GM18951 (cell line): ENCODE data around the gene NIM1K.
"Not testable (repeated sequence)": the region's sequence is repeated elsewhere in the genome, so short reads cannot be mapped to it uniquely, and the experiment has no call there.

Experiments used
- POLR2A ChIP-seq: IDR thresholded peaks from 4 replicates; pipeline ENCODE4 v1.6.1; 2011; ENCODE audit warnings: mild to moderate bottlenecking; ENCODE audit not compliant: insufficient read length, insufficient read depth; ENCODE audit errors: extremely low read depth
- in situ Hi-C: fragments of 300-500 bp; cut with MboI; formaldehyde crosslinking; loops from one replicate; pipeline ENCODE4 v1.12.0; 2022; ENCODE audit warnings: low sequenced_read_pairs, mixed read lengths, inconsistent platforms; ENCODE audit not compliant: unreplicated experiment

Gene NIM1K

DNA sequence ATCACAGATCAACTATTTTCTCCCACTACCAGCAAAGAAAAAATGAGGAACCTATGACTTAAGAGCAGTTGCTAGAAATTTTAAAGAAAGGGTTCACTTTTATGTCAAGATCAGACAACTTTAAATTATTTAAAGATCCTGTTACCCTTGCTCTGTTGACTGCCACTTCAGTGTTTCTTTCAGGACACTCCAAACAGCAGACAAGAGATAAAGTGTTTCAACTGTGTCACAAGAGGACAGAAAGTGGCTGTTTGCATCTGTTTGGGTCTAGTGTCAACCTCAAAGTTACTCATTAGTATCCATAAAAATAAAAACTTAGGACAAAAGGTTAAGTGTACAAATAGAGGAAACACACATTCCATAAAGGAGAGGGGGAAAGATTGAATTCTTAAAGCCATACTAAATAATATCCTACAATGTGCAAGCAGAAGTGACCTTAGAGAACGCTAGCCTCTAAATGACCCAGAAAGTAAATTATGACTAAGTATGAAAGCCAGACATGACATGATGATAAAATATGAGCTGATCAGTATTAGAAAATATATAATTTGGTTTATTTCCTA is 96.3 kb downstream of the NIM1K start:
- no peak for TF ChIP-seq POLR2A
- in situ Hi-C loops = no loop called here

DNA sequence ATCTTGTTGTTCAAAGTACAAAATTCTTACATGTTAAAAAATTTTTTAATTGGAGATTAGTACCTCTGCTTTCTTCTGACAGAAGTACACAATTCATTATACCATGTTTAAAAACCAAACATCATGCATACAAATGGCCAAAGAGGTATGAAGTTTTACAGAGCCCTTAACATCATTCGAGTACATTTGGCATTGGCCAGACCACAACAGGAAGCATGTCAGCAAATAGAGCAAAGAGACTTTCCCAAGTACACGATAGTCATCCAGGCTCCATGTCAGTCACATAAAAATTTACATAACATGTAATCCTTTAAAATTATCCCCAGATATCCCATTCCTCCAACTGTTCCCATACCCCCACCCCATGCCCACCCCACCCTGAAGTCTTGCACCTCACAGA is 98.7 kb downstream of the NIM1K start:
- in situ Hi-C loops = no loop called here

DNA sequence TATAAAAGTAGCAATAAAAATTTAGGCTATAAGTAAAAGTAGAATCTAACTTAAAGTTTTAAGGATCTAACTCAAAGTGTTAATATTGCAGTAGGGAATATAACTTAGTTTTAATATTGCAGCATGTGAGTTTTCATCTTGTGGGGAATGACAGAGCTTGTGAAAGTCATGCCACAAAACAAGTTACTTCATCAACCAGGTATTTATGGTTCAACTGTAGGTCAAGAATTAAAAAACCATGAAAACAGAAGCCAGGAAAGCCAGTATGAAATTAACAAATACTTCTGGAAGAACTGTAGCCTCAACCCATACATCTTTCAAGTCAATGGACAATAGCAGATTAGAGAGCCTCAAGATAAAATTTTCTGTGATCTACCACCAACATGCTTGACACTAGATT is 102.2 kb downstream of the NIM1K start:
- TF ChIP-seq POLR2A = no peak
- in situ Hi-C loops = no loop called here

More for the DNA sequence above, 98.7 kb downstream of the NIM1K start:
- TF ChIP-seq POLR2A = no peak

DNA sequence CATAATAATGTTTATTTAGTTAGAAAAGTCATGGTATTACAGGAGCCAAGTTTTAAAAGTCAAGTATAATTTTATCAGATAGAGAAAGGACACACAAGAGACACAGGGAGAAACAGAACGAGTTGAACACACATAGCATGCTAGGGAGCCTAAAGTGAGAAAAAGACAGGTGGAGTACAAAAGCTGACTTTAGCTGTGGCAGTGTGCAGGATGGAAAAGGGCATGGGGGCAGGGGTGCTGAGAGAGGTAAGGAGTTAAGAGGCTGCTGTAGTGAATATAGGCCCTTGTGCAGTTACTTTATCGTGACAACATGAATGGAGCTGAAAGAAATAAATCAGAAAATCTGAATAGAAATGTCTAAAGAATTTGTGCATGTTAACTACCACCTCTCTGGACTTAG is 103.2 kb downstream of the NIM1K start:
- no peak for TF ChIP-seq POLR2A
- in situ Hi-C loops = no loop called here

DNA sequence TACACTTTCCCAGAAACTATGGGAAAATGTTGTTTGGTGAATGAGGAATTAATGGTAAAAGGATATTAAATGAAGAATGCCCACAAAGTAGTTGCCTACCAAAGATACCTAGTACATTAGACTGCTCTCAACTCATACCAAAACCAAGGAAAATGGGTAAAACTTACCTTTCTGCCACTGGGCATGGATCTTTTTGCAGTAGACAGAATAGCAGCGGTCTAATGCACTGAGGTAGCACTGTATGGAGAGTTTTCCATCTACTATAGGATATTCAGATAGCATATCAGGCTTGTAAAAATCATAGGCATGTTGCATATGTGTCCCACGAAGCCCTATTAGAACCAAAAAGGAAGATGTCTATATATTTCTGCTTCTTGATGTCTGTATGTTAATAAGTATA is 104.8 kb downstream of the NIM1K start:
- in situ Hi-C loops = no loop called here
- no peak for TF ChIP-seq POLR2A

DNA sequence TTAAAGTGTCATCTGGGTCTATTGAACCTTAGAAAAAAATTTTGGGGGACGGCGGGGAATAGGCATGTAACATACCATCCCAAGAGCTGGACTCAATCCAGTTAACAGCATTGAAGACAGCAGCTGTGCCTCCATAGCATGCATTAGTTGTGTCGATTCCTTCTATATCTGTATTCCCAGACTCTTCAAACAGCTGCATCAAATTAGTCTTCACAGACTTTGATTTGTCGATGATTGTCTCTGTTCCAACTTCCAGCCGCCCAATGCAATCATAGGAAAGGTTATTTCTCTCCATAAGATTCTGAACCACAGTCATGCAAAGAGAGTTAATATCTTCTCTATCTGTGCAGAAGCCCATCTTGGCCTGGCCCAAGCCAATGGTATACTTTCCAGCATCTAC is 106.4 kb downstream of the NIM1K start:
- TF ChIP-seq POLR2A = no peak

DNA sequence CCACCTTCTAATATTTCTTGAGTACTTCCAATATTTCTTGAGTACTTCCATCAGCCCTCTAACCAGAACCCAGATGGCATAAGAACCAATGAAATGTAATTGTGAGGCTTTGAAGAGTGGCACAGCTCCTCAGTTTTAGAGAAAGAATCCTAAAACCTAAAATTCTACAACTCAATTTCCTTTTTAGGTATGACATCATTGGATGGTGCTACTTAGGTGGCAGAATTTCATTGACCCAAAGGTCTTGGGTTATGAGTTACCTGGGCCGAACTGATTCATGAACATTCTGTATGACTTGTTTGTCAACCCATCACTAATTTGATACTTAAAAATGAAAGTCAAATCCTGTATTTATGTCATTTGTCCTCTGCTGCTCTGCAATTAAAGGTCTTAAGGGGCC is 108.1 kb downstream of the NIM1K start:
- TF ChIP-seq POLR2A = no peak
- in situ Hi-C loops = no loop called here

More for the DNA sequence above, 106.4 kb downstream of the NIM1K start:
- in situ Hi-C loops = no loop called here

DNA sequence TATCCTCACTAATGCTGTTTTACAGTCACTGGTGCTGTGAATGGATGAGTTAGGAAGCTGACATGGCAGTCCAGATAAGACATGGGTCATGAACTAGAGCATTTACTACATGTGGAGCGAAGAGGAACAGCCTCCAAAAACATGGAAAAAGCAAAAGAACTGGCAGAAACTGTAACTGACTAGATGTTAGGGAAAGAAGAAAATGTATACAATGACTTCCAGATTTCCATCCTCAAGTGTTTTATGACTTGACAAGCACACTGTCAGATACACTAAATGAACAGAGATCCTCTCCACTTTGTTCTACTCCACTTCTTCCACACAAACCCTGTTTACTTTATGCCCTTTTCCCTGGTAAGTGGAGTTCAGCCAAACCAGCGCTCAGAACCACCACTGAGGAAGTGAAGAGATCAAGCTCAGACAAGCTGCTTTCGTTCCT is 109.6 kb downstream of the NIM1K start:
- in situ Hi-C loops = no loop called here
- TF ChIP-seq POLR2A = no peak

DNA sequence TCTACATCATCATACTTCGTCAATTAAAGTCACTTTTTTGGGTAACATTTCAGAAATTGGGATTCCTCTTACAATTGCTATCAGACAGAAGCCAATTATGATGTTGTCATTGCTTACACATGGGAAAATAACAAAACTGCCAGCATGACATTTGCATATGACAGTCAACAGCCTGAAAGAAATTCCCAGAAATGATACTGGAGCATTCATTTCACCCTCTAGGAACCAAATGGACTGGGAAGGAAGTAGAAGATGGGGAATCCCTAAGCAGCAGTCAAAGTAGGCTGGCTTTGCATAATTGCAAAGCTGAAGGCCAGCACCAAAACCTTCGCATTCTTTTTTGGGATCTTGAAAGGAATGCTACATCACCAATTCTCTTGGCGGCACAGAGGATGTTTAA is 110.5 kb downstream of the NIM1K start:
- no peak for TF ChIP-seq POLR2A

DNA sequence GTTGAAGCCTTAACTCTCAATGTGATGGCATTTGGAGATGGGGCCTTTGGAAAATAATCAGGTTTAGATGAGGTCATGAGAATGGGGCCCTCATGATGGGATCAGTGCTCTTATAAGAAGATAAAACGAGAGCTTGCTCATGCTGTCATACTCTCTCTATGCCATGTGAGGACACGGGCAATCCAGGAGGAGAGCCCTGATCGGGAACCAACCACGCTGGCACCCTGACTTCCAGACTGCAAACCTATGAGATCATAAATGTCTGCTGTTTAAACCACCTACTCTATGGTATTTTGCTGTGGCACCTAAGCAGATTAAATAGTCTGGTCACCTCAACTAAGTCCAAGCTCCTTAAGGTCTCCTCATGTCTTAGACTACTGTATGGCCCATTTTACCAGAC is 111.2 kb downstream of the NIM1K start:
- in situ Hi-C loops = no loop called here
- no peak for TF ChIP-seq POLR2A

More for the DNA sequence above, 110.5 kb downstream of the NIM1K start:
- in situ Hi-C loops = no loop called here

DNA sequence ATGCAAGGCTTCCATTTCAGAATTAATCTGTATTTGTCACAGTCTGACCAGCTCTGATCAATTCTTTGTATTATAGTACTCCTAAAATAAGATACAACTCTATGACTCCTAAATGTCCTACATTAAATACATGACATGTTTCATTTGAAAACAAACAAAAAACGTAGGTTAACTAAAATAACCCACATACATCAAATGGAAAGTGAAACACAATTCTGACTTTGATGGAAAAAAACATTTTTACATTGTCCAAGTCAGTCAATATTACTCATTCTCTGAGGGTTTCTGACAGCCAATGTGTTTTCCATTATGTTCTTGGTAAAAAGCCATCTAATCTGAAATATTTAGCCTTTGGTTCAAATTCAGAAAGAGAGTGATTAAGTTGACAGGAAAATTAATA is 112.5 kb downstream of the NIM1K start:
- in situ Hi-C loops = no loop called here
- no peak for TF ChIP-seq POLR2A

DNA sequence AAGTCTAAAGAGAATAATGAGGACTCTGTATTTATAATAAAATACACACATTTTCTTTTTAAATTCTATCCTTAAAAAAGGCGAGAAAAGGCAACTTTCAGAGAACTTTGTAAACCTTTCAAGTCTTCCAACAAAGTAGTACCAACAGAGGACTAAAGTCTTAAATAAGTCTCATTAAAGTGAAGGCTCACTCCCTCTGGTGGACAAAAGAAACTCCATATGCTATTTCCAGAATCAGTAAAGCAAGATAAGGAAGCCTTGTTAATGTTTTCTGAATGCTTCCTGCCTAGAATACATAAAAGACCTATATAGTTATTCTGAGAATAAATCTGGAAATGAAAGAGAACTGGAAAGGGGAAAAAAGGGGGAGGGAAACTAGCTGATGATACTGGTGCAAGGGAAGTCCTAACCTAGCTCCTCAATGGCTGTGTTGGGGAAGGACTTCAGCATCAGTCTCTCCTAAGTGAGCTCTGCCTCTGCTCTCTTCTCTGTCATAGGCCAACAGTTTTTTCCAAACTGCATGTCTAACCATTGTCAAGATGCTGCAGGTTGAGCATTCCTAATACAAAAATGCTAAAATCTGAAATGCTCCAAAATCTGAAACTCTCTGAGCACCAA is 114.0 kb downstream of the NIM1K start:
- in situ Hi-C loops = no loop called here
- no peak for TF ChIP-seq POLR2A

DNA sequence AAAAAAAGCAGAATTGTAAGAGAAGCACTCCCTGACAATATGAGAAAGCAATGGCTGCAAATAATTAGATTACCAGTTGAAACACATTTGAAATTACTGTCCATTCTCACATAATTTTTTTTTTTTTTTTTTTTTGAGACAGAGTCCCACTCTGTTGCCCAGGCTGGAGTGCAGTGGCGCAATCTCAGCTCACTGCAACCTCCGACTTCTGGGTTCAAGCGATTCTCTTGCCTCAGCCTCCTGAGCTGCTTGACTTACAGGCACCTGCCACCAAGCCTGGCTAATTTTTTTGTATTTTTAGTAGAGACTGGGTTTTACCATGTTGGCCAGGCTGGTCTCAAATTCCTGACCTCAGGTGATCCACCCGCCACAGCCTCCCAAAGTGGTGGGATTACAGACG is 114.9 kb downstream of the NIM1K start:
- in situ Hi-C loops = not testable (repeated sequence)

DNA sequence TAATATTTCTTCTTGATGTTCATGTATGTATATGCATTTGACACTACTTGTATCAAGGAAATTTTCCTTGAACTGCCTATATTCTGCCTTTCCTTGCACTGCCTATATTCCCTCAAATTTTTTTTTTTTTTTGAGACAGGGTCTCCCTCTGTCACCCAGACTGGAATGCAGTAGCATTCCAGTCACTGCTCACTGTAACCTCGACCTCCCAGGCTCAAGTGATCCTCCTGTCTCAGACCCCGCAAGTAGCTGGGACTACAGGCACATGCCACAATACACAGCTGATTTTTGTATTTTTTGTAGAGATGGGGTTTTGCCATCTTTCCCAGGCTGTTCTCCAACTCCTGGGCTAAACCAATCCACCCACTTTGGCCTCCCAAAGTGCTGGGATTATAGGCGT is 117.1 kb downstream of the NIM1K start:
- in situ Hi-C loops = no loop called here
- no peak for TF ChIP-seq POLR2A

DNA sequence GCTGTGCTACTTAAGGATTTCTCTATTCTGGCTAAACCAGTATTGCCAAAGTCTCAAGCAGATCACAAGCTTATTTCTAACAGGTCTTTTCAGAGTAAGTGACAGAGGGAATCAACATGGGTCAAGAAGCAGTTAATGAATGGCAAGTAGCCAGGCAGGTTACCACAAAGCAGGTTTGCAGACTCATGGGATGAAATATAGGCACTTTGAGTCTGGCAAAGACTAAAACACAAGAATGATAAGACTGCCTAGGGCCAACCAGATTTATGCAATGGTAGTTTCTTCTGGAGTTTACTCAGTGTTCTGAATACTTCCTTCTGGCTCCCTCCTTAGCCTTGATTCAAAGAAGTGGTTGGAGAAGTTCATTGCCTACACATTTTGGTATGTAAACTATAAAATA is 117.6 kb downstream of the NIM1K start:
- no peak for TF ChIP-seq POLR2A
- in situ Hi-C loops = no loop called here

DNA sequence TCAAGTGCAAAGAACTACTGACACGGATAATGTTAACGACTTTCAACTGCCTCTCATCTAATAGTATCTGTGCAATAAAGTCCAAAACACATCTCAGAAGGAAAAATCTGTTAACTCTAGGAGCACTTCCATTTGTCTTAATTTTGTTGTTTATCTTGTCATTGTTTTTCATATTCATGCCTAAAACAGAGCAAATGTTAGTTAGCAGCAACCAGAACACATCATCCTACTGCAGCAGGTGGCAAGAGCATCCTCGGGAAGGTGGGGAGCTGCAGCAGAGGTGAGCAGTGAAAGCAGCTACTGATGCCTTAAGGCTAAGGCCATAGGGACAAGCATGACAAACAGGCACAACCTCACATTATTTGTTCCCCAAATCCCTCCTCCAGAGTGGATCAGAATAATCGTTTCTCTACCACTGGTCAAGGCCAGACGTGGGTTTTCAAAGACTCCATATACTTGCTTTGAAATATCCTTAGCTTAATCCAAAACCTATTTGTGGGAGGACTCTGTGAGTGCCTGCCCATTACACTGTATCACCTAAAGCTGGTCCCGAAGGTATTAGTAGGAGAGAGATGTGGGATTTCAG is 120.1 kb downstream of the NIM1K start:
- no peak for TF ChIP-seq POLR2A
- in situ Hi-C loops = no loop called here
